ENCODE results near the gene NR5A1.

The NR5A1 gene

DNA sequence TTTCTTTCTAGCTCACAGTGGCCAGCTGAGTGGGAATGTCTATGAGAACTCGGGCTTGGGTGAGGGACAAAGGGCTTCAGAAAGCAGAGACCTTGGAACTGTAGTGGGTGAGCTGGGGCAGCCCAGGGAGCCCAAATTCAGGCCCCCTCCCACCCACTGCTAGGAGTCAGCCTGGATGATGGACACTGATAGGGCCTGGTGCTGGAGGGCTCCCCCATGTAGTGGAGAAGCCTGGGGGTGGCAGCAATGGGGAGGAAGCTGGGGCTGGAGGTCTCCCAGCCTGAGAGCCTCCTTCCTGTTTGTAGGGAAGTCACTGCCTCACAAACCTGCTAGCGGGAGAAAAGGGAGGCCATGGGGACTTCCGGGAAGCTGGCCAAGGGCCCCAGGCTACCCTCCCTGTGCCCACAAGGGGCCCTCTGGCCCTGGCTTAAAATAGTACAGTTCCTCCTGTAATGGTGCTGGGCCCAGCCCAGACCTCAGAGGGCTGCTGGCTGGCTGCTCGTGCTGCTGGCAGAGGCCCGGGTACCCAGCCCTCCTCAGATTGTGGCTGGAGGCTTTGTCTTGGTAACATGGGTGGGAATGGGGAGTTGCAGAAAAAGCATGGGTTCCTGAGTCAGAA, 6.3 kb upstream of the NR5A1 start:
- no peak for DNase-seq

DNA sequence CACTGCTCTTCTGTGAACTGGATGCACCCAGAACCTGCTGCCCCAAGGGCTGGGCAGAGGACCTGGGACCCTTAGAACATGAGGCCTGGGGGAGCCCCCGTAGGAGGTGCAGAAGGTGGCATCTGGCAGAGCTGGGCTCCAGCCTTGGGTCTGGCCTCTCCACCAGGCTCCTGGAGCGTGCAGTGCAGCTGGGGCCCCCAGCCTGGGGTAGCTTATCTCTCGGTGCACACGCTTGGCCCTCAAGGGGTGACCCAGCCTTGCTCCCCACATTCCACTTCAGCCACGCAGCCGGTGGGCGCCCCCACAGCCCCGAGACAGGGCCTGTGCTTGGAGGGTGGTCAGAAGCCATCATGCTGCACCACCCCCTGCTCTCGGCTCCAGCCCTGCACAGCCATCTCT, 5.6 kb upstream of the NR5A1 start:
- no peak for DNase-seq

DNA sequence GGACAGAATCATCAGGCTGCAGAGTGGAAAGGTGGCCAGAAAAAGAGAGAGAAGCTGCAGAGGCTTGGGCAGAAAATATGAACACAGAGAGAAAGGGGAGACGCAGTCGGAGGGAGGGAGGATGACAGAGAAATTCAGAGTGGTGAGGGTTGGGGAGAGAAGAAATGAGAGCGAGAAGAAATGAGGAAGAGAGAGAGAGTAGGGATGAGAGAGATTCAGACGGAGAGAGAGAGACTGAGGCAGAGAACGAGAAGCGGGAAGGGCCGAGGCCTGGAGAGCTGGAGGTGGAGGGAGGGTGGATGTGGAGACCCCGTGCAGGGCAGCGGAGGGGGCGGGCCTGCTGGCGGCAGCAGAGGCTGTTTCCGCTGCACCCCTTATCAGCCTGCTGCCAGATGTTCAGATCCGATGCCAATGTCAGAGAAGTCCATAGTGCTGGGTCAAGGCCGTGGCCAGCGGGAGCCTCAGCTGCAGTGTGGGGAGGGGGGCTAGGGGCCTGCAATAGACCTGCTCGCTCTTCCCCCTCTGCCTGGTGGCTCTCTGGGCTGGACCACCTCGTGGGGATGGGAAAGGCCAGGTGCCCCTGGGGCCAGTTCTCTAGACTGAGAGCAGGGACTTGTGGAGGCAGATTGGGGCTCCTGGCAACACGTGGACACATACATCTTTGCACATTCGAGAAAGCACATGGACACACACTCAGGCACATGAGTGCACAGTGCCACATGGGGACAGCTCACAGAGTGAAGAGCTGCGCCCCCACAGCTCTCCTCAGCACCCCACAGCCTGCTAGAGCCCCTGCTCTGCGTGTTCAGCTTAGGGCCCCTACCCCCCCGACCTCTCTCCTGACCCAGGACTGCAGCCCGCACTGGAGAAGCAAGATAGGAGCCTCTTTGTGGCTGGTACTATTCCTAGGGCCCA, 4.9 kb upstream of the NR5A1 start:
- DNase-seq: no peak

DNA sequence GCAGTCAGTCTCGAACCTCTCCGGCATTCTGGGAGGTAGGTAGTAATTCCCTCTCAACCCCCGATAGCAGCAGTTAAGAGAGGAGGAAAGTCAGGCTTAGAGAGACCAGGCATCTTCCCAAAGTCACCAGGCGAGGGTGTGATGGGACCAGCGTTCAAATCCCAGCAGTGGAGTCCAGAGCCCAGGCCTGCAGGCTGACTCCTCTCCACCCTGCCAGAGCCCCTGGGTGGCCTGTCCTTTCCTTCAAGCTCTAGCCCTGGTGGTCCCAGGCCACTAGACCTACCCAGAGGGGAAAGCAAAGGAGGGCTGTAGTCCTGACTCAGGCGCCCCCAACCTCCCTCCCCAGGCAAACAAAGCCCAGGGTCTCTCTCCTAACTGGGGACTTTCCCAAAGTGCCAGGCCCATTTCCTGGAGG, 4.2 kb upstream of the NR5A1 start:
- no peak for DNase-seq

DNA sequence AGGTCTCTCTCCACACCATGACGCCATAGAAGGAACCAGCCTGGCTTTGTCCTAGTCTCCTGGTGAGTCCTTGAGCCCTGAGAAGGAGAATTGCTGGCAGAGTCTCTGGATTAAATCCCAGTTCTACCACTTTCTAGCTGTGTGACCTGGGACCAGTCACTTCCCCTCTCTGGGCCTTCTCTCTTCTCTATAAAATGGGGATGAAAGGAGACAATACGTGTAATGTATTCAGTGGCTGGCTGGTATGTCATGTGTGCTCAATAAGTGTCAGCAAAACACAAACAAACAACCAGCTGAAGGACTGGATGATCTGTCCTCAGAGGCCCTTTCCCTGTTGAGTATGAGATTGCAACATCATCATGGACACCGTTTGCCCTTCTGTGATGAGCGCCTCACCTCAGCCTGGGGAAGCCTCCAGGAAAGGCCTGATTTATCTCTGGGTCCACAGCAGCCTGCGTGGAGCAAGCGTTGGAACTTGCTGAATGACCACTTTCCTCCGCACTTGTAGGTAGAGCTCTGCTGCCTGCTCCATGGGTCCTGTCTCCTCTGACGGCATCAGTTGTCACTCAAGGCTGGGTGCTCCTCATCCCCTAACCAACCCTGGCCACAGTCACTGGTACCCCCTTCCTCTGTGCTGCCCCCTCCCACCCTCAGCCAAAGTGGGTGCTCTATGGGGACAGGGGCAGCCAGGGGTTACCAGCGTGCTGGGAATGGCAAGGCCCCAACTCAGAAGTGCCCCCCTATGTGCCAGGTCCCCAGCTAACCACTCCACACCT, 3.6 kb upstream of the NR5A1 start:
- no peak for DNase-seq

DNA sequence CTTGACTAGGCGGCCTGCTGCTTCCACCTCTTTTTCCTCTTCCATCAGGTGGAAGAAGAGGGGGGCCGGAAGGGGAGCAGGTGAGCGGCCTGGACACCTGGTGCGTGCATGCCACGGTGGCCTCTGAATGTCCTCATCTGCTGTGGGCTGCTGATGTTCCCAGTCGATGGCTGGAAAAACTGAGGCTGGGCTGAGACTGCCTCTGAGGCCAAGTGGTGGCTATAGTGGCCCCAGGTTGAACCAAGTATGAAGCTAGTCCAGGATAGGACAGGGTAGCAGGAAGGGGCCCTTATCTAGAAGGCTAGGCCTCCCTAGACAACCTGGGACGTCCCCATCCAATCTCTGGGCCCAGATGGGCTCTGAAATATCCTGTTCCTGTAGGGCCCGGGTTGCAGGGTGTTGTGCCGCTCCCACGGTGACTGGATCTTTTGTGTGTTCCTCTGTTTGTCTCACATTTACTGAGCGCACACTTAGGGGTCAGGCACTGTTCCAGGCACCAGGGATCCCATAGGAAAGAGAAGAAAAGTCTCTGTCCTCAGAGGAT, 753 bp upstream of the NR5A1 start:
- no peak for DNase-seq

DNA sequence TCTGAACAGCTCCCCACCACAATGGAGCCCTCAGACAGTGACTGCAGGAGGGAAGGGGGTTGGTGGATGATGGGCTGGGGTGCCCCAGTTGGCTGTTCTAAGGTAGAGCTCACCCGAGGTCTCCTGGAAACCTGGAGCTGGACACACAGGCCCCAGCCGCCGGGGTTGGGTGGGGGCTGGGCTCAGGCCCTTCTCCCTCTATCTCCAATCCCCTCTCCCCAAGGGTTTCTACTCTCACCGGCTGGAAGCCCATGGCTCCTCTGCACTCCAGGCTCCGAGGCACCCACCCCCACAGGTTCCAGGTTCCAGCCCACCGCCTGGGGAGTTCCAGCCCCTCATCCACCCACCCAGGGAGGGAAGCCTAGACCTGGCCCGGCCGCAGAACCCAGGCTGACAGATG, 766 bp downstream of the NR5A1 start:
- no peak for DNase-seq

DNA sequence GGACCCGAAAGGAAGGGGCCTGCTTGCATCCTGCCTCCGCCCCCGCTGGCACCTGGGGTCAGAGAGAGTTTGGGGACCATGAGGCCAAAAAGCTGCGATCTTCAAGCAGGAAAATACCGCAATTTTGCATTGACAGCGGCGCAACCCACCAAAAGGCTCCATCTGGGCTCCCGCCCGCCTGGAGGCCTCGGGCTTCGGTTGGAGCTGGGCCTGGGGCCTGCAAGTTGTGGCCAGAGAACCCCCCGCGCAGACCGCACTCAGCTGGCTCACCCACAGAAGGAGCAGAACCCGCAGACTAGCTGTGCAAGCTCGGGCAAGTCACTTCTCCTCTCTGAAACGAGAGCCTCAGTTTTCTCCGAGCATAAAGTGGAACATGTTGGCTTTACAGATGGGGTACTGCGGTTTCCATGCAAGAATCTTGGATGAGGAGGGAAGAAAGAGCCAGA, 1.3 kb downstream of the NR5A1 start:
- DNase-seq: no peak

DNA sequence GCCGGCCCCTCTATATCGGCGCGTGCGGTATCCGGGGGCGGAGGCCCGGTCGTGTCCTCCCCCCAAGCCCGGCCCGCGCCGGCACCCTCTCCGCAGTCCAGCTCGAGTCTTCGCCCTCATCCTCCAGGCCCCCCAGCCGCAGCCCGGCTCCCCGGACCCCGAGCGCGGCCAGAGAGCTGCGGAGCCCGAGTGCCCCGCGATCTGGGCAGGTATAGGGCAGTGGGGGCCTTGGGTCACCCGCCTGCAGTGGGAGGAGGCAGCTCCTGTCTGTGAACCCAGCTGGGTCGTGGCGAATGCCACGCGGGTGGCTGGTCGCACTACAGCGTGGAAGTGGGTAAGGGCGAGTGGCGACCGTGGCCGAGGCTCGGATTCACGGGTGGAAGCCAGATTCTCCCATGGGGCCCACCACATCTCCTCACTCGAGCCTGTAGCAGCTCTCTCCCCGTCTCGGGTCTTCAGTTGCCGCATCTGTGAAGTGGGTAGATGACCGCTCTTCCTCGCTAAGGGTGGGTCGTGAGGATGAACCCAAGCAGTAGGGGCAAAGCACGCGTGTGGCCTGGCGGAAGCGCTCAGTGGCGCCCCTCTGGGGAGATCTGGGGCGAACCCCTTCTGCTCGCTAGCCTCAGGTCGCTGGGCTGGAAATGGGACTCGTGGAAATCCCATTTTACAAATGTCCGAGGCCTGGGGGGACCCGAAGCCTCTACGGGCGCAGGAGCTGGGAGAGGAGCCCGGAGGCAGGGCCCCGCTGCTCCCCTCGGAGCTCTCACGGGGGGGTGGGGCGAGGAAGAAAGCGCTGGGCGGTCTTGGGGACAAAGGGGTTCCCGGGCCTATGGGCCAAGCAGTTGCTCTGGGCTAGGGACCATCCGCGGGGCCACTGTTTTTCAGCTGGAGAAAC, 1.9 kb downstream of the NR5A1 start:
- no peak for DNase-seq

DNA sequence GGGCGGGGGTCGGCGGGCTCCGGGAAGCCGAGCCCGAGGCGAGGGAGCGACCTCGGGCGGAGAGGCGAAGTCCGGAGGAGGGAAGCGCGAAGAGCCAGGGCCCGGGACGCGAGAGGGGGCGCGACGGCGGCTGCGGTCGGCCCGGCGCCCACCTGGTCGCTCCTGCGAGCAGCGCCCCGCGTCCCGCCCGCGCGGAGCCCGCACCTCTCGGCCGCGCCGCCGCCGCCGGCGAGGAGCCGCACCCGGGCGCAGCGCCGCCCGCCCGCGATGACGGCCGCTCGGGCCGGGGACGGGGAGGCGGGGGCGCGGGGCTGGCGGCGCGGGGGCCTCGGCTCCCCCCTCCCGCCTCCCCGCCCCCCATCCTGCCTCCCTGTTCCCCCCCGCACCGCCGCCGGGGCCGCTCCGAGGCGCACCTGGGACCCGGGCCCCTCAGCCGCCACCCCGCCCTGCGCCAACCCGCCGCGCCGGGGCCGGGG, 2.6 kb downstream of the NR5A1 start:
- DNase-seq: no peak

DNA sequence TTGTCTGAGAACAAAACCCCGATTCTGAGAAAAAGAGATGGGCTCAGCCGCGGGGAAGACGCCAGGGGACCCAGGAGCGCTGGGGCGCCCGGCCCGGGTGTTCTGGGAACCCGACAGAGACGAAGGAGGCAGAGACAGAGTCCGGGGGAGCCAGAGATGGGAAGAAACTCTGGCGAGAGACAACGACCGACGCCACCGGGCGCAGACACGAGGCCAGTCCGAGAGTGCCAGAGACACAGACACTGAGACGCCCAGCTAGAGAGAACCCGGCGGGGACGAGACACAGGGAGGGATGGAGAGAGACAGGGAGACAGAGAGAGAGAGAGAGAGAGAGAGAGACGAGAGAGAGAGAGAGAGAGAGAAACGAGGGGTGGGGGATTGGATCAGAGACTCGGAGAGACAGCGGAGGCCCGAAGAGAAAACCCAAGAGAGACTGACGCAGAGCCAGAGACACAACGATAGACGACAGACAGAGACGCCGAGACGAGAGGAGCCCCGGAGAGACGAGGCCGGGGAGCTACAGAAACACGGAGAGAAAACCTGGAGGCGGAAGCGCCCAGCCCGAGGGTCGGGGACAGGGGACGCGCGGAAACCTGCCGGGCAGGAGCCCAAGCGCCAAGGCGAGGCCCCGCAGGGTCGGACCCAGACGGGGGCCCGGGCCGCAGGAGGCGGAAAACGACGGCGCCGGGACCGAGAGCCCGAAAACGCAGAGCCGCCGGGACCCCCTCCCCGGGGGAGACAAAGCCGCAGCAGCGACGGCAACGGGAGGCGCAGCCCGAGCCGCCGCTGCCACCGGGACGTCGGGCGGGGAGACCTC, 3.3 kb downstream of the NR5A1 start:
- DNase-seq: no peak

DNA sequence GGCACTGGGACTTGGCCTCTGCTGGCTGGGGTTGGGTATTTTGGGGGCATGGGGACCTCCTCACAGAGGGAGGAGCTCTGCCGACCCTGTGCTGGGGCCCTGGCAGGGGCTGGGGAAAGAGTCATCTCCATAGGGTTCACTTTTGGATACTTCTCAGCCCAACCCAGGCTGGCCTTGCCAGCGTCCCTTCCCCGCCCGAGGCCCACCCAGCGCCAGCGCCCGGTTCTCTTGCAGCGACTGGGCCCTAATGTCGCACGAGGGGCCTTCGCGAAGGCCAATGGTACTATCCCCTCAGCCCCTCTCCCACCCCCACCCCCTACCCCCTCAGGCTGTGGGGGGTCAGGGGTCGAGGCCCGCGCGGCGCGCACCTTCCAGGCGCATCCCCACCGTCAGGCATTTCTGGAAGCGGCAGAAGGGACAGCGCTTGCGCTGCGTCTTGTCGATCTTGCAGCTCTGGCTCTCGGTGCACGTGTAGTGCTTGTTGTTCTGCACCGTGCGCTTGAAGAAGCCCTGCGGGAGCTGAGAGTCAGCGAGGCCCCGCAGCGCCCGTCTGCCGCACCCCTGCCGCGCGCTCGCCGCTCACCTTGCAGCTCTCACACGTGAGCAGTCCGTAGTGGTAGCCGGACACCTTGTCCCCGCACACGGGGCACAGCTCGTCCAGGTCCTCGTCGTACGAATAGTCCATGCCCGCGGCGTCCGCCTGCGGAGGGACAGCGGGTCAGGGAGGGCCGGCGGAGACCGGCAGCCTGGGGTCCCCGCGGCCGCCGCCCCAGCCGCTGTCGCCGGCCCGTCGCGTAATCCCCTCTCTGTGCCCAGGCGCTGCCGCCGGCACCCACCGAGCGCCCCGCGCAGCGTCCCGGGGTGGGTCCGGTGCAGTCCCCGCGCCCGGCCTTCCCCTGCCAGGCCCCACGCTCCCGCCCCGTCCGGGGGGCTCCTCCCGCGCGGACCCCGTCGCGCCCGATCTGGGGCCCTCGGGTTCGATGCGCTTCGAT, 4.2 kb downstream of the NR5A1 start:
- no peak for DNase-seq

DNA sequence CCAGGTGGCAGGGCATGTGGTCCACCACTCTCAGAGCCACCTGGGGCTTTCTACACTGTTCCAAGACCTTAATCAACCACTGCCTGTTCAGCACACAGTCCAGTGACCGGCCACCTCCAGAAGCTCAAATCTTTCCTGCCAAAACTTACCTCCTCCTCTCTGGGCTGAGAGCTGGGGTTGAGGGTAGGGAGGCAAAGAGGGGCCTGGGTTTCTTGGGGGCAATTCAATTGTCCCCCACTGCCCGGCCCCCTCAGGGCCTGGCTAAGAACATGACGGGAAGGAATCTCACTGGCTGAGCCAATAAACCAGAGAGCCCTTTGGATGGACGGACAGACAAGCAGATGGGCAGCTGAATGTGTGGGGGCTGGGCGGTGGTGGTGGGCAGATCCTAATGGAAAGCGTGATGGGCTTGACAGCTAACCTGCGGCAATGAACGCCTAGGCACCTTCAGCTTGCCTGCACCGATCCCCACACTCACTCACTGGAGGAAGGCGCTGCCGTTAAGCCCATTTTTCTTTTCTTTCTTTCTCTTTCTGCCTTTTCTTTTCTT, 5.4 kb downstream of the NR5A1 start:
- no peak for DNase-seq

DNA sequence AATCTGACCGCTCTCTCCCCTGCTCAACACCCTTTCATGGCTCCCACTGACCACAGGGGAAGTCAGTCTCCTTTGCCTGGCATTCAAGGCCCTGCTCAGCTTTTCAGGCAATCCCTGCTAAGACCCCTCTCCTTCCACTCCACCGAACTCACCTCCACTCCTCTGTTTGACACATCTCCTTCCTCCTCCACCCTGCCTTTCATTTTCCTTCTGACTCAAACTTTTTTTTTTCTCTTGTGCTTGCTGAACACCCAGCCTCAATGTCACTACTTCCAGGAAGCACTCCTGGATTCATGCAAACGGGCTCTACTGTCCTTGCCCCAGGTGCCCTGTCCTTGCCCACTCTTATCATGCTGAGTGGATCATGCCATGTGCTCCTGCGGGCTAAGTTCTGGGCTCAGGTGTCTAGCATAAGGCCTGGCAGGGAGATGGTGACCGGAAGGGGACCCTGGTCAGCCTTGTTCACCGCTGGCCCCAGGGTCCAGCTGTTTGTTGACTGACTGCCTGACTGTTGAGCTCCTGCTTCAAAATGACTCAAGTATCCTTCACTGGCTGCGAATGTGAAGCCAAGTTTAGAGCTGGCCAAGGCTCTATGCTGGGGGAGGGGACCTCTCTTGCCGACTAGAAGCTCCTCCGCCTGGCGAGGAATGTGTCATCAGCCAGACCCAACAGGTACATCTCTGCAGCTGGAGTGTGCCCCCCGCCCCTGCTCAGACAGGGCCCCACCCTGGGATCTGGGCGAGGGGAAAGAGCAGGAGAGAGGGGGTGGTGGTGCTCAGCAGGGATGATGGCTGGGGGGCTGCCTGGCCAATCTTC, 6.2 kb downstream of the NR5A1 start:
- no peak for DNase-seq

DNA sequence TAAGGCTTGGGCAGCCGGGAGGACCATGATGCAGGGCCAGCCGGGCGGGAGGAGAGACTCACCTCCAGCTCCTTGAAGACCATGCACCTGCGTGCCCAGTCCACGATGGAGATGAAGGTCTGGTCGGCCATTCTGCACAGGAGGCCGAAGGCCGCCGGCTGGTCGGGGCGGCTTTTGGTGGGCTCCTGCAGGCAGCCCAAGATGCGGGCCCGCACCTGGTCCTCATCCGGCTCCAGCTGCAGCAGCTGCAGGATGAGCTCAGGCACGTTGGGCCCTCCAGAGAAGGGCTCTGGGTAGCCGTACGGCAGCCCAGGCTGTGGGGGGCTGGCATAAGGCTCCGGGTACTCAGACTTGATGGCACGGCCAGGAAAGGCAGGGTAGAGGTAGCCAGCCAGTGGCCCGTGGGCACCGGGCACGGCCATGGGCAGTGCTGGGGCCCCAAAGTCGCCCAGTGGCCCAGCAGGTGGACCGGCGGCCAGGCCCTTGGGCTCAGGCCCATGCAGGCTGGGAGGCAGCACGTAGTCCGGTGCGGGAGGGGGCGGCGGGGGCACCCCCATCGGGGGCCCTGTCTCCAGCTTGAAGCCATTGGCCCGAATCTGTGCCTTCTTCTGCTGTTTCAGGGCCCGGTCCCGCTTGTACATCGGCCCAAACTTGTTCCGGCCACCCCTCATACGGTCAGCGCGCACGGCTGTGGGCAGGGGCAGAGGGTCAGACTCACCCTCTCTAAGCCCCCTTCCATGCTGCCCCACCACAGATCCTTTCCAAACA, 7.0 kb downstream of the NR5A1 start:
- no peak for DNase-seq

DNA sequence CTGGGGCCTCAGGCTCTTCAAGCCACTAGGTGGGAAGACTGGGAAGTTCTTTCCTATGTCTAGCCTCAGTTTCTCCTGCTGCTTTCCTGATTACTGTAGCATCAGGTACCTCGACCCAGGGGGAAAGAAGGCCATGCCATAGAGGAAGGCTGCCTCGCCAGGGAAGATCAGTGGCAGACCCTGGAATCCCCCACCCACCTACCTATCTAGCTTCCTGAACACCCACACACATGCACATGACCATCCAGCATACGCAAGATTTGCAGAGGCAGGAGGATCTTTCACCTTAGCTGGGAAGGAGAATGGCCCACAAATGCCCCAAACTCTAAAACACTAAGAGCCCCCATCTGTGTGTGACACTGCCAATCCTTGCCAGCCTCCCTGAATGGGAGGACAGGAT, 8.0 kb downstream of the NR5A1 start:
- DNase-seq: no peak

DNA sequence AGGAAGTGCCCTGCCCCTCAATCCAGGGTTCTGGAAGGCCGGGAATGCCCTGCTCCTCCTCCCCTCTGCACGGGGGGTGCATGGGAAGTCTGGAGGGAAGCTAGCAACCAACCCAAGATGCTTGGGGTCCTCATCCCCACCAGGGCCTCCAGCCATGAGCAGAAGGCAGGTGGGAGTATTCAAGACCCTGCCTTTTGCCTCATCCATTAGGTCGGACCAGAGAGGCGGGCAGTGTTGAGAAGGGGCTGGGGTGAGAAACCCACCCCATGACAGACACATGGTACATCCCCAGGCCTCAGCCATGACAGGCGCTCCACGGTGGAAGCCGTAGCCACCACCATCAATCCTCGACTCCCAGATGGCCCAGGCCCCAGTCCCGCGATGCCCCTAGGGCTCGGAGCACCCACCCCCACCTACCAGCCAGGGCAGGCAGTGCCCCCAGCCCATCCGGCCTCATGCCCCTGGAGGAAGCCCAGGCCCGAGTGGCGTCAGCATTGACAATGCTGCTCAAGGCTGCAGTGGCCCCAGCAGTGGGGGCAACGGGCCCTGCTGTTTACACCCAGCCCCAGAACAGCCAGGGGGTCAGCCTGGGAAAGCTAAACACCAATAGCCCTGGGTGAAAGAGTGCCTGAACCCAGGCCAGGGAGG, 8.6 kb downstream of the NR5A1 start:
- DNase-seq: no peak

Data from activated T-cell treated with anti-CD3 and anti-CD28 coated beads, Interleukin-2, amount 50 U/mL, for 48 hours (primary cell).